ENCODE results near the gene ODF2L.
"Not testable (repeated sequence)": the region's sequence is repeated elsewhere in the genome, so short reads cannot be mapped to it uniquely, and the experiment has no call there.

The ODF2L gene

GRCh38 chr1:86387916-86388627, 8.1 kb downstream of the ODF2L start:
- no peak for DNase-seq (ENCODE audit: low read depth)

GRCh38 chr1:86382878-86383277, 13.2 kb downstream of the ODF2L start:
- DNase-seq (ENCODE audit: low read depth) = no peak

GRCh38 chr1:86381223-86381622, 14.9 kb downstream of the ODF2L start:
- DNase-seq (ENCODE audit: low read depth) = no peak

- DNase-seq (ENCODE audit: low read depth) = peak; percentile 65
Observed at GRCh38 chr1:86380257-86380861, 15.8 kb downstream of the ODF2L start.

GRCh38 chr1:86378813-86379212, 17.3 kb downstream of the ODF2L start:
- DNase-seq (ENCODE audit: low read depth) = no peak

GRCh38 chr1:86377341-86377740, 18.8 kb downstream of the ODF2L start:
- DNase-seq (ENCODE audit: low read depth) = no peak

GRCh38 chr1:86375688-86376087, 20.4 kb downstream of the ODF2L start:
- DNase-seq (ENCODE audit: low read depth) = no peak

- peak; percentile 34 for DNase-seq (ENCODE audit: low read depth)
Observed at GRCh38 chr1:86370601-86371022, 25.5 kb downstream of the ODF2L start.

- no peak for DNase-seq (ENCODE audit: low read depth)
Observed at GRCh38 chr1:86365896-86366295, 30.2 kb downstream of the ODF2L start.

- DNase-seq (ENCODE audit: low read depth) = no peak
Observed at GRCh38 chr1:86362807-86363206, 33.3 kb downstream of the ODF2L start.

- no peak for DNase-seq (ENCODE audit: low read depth)
Observed at GRCh38 chr1:86357796-86358195, 38.3 kb downstream of the ODF2L start.

- DNase-seq (ENCODE audit: low read depth) = no peak
Observed at GRCh38 chr1:86356247-86356646, 39.9 kb downstream of the ODF2L start.

GRCh38 chr1:86352086-86352485, 44.0 kb downstream of the ODF2L start:
- DNase-seq (ENCODE audit: low read depth) = no peak

GRCh38 chr1:86350230-86350629, 45.9 kb downstream of the ODF2L start:
- DNase-seq (ENCODE audit: low read depth) = not testable (repeated sequence)

- DNase-seq (ENCODE audit: low read depth) = no peak
Observed at GRCh38 chr1:86346388-86346787, 49.7 kb downstream of the ODF2L start.

- no peak for DNase-seq (ENCODE audit: low read depth)
Observed at GRCh38 chr1:86345042-86345441, 51.1 kb downstream of the ODF2L start.

GRCh38 chr1:86339906-86340305, 56.2 kb downstream of the ODF2L start:
- no peak for DNase-seq (ENCODE audit: low read depth)

GRCh38 chr1:86339014-86339812, 56.9 kb downstream of the ODF2L start:
- no peak for DNase-seq (ENCODE audit: low read depth)

- DNase-seq (ENCODE audit: low read depth) = no peak
Observed at GRCh38 chr1:86335916-86336315, 60.2 kb downstream of the ODF2L start.

- no peak for DNase-seq (ENCODE audit: low read depth)
Observed at GRCh38 chr1:86325264-86325663, 70.9 kb downstream of the ODF2L start.

- no peak for DNase-seq (ENCODE audit: low read depth)
Observed at GRCh38 chr1:86324130-86324822, 71.8 kb downstream of the ODF2L start.

- no peak for DNase-seq (ENCODE audit: low read depth)
Observed at GRCh38 chr1:86322241-86322640, 73.9 kb downstream of the ODF2L start.
